Peyer's patch (tissue), 4 donors: ENCODE measurements around the gene STRN3. TPM values are rescaled to one million over a fixed set of nuclear protein-coding genes. Genes with fewer than 3 reads are reported as not detected.

Experiments used
- DNase-seq, 3 donors: peaks; one replicate each; pipeline ENCODE4 v3.0.0-alpha.2; 2017 to 2019
- H3K27ac ChIP-seq, 4 donors: fragments of 200-600 bp; sonication (generic); one replicate each; pipeline ENCODE4 v1.5.1; 2016 to 2019
- H3K27me3 ChIP-seq, 2 donors: fragments of 200-600 bp; sonication (generic); one replicate each; pipeline ENCODE4 v1.5.1; 2019
- H3K36me3 ChIP-seq, 3 donors: fragments of 200-600 bp; sonication (generic); one replicate each; pipeline ENCODE4 v1.5.1; 2016 to 2019
- H3K4me1 ChIP-seq, 4 donors: fragments of 200-600 bp; sonication (generic); one replicate each; pipeline ENCODE4 v1.5.1; 2016 to 2019
- H3K4me3 ChIP-seq, 4 donors: fragments of 200-600 bp; sonication (generic); 1 replicate in 3 of 4; 2 replicates in 1 of 4; pipeline ENCODE4 v1.5.1; 2016 to 2019; ENCODE audit warnings: mild to moderate bottlenecking in 1 of 4
- H3K9me3 ChIP-seq, 4 donors: fragments of 200-600 bp; sonication (generic); one replicate each; pipeline ENCODE4 v1.5.1; 2016 to 2019; ENCODE audit warnings: mild to moderate bottlenecking in 1 of 4
- POLR2A ChIP-seq, 2 donors: fragments of 450-650 bp; IDR thresholded peaks; one replicate each; pipeline ENCODE4 v1.5.1; 2017; ENCODE audit warnings: antibody characterized with exemption in 2 of 2, mild to moderate bottlenecking in 2 of 2, moderate library complexity in 2 of 2
- total RNA-seq, 4 donors: library from RNA; depleted of rRNA; stranded (reverse); fragments of >200 nt; gene quantifications; one replicate each; pipeline ENCODE4 v1.1.0, GENCODE V29; 2016
- TF ChIP-seq, protein P1 (sequence below), 6 experiments: fragments of 450-650 bp in 4 of 6; fragments of 200-600 bp in 2 of 6; sonication (generic) in 1 of 6; IDR thresholded peaks; one replicate each; pipeline ENCODE4 v1.5.1; 2017 to 2019; ENCODE audit warnings: antibody characterized with exemption in 6 of 6, mild to moderate bottlenecking in 3 of 6, moderate library complexity in 1 of 6

Gene STRN3
- total RNA-seq, 4 donors from 2014 or later, result 21.1 to 46.2 (median 26.8) TPM

DNA sequence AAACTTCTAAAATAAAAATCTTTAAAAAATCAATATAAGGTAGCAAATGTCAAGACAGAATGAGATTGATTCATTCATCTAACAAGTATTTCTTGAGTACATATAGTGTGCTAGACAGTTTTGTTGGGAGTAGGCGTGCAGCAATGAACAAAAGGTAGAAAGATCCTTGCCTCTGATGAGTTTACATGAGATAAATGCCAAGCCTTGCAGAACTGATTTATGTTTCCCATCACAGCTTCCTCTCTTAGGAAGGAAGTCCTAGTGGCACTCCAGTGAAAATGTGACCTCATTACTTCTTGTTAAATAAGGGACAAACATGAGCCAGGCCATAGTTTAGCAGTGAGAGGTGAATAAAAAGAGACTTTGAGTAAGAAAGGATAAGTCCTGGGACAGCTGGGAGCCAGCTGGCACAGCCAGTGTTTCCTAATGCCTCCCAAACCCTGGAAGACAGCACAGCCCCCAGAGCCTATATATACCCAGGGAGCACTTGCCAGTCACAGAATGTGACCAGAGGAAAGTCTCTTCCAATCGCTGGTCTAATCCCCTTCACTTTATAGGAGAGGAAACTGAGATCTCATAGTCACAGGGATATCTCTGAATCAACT, 156.5 kb downstream of the STRN3 start:
- Histone ChIP-seq H3K27me3 (peaks cover 0 to under 1% of the 10 kb centered on the region in 2 donors), H3K9me3 (no peaks in the 10 kb centered on the region), H3K4me1 (peaks cover 0 to 8% (median 3%) of the 10 kb centered on the region in 4 donors), H3K4me3 (no peak overlapping the region), H3K27ac (no peak overlapping the region), H3K36me3 (no peaks in the 10 kb centered on the region)
- no peak for DNase-seq
- TF ChIP-seq, protein P1, sequence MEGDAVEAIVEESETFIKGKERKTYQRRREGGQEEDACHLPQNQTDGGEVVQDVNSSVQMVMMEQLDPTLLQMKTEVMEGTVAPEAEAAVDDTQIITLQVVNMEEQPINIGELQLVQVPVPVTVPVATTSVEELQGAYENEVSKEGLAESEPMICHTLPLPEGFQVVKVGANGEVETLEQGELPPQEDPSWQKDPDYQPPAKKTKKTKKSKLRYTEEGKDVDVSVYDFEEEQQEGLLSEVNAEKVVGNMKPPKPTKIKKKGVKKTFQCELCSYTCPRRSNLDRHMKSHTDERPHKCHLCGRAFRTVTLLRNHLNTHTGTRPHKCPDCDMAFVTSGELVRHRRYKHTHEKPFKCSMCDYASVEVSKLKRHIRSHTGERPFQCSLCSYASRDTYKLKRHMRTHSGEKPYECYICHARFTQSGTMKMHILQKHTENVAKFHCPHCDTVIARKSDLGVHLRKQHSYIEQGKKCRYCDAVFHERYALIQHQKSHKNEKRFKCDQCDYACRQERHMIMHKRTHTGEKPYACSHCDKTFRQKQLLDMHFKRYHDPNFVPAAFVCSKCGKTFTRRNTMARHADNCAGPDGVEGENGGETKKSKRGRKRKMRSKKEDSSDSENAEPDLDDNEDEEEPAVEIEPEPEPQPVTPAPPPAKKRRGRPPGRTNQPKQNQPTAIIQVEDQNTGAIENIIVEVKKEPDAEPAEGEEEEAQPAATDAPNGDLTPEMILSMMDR (IDR thresholded peaks at IDR 0.05), result no peak
- no peak for TF ChIP-seq POLR2A (IDR thresholded peaks at IDR 0.05)

DNA sequence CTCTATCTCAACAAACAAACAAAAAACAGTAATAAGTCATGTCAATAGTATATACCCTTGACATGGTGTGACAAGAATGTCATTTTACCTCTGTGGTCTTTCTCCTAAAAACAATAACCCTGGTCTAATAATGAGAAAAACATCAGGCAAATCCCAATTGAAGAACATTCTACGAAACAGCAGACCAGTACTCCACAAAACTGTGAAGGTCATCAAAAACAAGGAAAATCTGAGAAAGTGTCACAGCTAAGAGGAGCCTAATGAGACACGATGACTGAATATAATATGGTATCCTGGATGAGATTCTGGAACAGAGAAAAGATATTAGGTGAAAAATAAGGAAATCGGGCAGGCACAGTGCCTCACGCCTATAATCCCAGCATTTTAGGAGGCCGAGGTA, 157.4 kb downstream of the STRN3 start:
- DNase-seq, result no peak
- Histone ChIP-seq H3K36me3 (no peaks in the 10 kb centered on the region), H3K27me3 (no peaks in the 10 kb centered on the region), H3K9me3 (no peaks in the 10 kb centered on the region), H3K4me3 (no peak overlapping the region), H3K4me1 (no peaks in the 10 kb centered on the region), H3K27ac (no peak overlapping the region)
- TF ChIP-seq, protein P1 (IDR thresholded peaks at IDR 0.05), result no peak
- no peak for TF ChIP-seq POLR2A (IDR thresholded peaks at IDR 0.05)

DNA sequence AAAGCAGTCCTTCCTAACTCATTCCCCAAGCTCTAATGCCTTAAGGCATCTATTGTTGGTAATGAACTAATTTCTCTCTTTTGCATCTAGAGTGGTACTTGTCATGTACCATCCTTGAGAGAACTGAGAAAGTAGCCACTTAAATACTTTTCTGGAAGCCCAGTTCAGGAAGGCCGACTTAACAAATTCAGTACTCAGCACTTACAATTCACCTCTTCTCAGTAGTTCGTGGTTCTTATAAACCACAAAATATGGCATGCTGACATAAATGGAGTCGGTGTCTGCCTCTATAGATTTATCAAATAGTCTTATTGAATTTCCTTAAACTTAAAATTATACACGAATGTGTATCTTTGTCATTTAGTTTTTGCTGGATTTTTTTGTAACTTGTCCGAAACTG, 161.2 kb downstream of the STRN3 start:
- H3K27me3 ChIP-seq, result no peaks in the 10 kb centered on the region
- TF ChIP-seq, protein P1 (IDR thresholded peaks at IDR 0.05), result no peak
- no peak for TF ChIP-seq POLR2A (IDR thresholded peaks at IDR 0.05)

DNA sequence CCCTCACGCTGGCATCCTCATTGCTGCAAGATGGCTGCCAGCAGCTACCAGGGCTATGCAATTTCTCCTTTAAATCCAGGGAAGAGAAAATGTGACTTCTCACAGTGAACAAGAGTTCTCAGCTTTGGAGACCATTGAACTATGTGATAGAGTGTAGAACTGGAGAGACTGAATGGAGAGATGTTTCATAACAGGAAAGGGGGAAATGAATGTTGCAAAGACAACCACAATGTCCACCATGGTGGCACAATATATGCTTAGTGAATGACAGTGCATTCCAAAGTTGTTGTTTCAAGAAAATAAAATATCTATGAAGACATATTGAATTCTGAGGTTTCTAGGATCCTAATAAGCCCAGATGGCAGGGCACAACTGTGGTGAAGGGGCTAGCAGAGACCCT, 165.0 kb downstream of the STRN3 start:
- DNase-seq, result no peak
- TF ChIP-seq, protein P1 (IDR thresholded peaks at IDR 0.05), result no peak
- TF ChIP-seq POLR2A (IDR thresholded peaks at IDR 0.05), result no peak
- Histone ChIP-seq H3K4me1 (no peaks in the 10 kb centered on the region), H3K27me3 (no peaks in the 10 kb centered on the region), H3K9me3 (no peaks in the 10 kb centered on the region), H3K36me3 (no peaks in the 10 kb centered on the region), H3K4me3 (no peak overlapping the region), H3K27ac (no peak overlapping the region)

More for the DNA sequence above, 161.2 kb downstream of the STRN3 start:
- H3K36me3 ChIP-seq, result no peaks in the 10 kb centered on the region
- no peak overlapping the region for H3K27ac ChIP-seq
- no peak for DNase-seq
- H3K4me3 ChIP-seq, result no peak overlapping the region
- no peaks in the 10 kb centered on the region for H3K4me1 ChIP-seq
- no peaks in the 10 kb centered on the region for H3K9me3 ChIP-seq

DNA sequence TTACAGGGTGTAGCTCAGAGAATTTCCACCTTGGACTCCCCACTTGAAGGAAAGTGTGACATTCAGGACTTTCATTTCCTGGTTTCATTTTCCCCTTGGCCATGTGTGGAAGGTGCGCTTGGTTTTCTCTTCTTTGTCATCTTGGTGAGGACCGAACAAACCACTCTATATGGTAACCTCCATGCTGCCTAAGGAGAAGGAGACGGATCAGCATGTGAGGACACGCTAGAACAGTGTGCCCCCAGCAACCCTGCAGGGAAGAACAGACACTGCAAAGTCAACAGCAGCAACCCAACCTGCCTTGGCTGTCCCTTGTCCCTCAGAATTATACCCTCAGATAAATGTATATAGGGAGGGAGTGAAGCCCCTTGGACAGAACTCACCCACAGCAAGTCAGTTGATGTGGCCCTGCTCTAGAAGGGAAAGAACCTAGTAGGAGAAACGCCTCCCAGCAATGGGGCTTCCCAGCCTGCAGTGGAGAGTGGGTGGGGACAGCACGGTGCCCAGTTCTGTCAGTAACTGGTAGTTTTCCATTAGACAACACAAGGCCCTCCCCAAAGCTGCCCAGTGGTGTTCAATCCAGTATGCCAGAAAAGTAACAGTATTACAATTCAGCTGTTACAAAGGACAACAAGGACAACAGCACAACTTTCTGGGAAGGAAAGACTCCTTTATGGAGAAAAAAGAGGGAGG, 170.7 kb downstream of the STRN3 start:
- TF ChIP-seq, protein P1 (IDR thresholded peaks at IDR 0.05), result no peak
- TF ChIP-seq POLR2A (IDR thresholded peaks at IDR 0.05), result no peak
- H3K4me3 ChIP-seq, result no peak overlapping the region
- no peaks in the 10 kb centered on the region for H3K27me3 ChIP-seq
- no peaks in the 10 kb centered on the region for H3K4me1 ChIP-seq
- H3K27ac ChIP-seq, result no peak overlapping the region
- no peaks in the 10 kb centered on the region for H3K9me3 ChIP-seq
- no peak for DNase-seq
- no peaks in the 10 kb centered on the region for H3K36me3 ChIP-seq
